NOMO-1 treated with dmso at 0.1 percent for 144 hours (cell line): ENCODE measurements around the gene C1orf159.

Experiments used
- DNase-seq: peaks from one replicate; lab custom pipeline; 2025; ENCODE audit not compliant: unreplicated experiment; lab: John Stamatoyannopoulos, UW

Gene C1orf159

GRCh38 chr1:1054971-1055370 lies 60.9 kb downstream of the C1orf159 start:
- no peak for DNase-seq

GRCh38 chr1:1054099-1054700 lies 61.7 kb downstream of the C1orf159 start:
- DNase-seq = no peak

GRCh38 chr1:1053682-1054081 lies 62.2 kb downstream of the C1orf159 start:
- no peak for DNase-seq

- no peak for DNase-seq
Measured at GRCh38 chr1:1053022-1053421, 62.9 kb downstream of the C1orf159 start.

GRCh38 chr1:1052003-1052840 lies 63.7 kb downstream of the C1orf159 start:
- no peak for DNase-seq

- no peak for DNase-seq
Measured at GRCh38 chr1:1051127-1051810, 64.6 kb downstream of the C1orf159 start.

GRCh38 chr1:1050577-1051052 lies 65.3 kb downstream of the C1orf159 start:
- no peak for DNase-seq

- no peak for DNase-seq
Measured at GRCh38 chr1:1049318-1050165, 66.3 kb downstream of the C1orf159 start.

- DNase-seq = no peak
Measured at GRCh38 chr1:1048765-1049164, 67.1 kb downstream of the C1orf159 start.

GRCh38 chr1:1047963-1048362 lies 67.9 kb downstream of the C1orf159 start:
- no peak for DNase-seq

GRCh38 chr1:1047407-1047806 lies 68.5 kb downstream of the C1orf159 start:
- DNase-seq = no peak

- DNase-seq = no peak
Measured at GRCh38 chr1:1046767-1047166, 69.1 kb downstream of the C1orf159 start.

- no peak for DNase-seq
Measured at GRCh38 chr1:1046243-1046642, 69.6 kb downstream of the C1orf159 start.

- DNase-seq = no peak
Measured at GRCh38 chr1:1045129-1045528, 70.8 kb downstream of the C1orf159 start.

- no peak for DNase-seq
Measured at GRCh38 chr1:1044455-1045078, 71.3 kb downstream of the C1orf159 start.

- DNase-seq = no peak
Measured at GRCh38 chr1:1043921-1044320, 72.0 kb downstream of the C1orf159 start.

- no peak for DNase-seq
Measured at GRCh38 chr1:1043411-1043810, 72.5 kb downstream of the C1orf159 start.

- DNase-seq = no peak
Measured at GRCh38 chr1:1042835-1043234, 73.1 kb downstream of the C1orf159 start.

GRCh38 chr1:1041873-1042272 lies 74.0 kb downstream of the C1orf159 start:
- no peak for DNase-seq

- no peak for DNase-seq
Measured at GRCh38 chr1:1041092-1041523, 74.8 kb downstream of the C1orf159 start.
